Liver (tissue), 9 donors: ENCODE data around the gene CAMSAP2. TPM values are rescaled to one million over a fixed set of nuclear protein-coding genes. Genes with fewer than 3 reads are reported as not detected.

Experiments
- DNase-seq: peaks from one replicate; pipeline ENCODE4 v3.0.0-alpha.2; 2017; ENCODE audit warnings: low spot score
- H3K27ac ChIP-seq, 2 donors: one replicate each; pipeline ENCODE4 v1.7.0; 2013; ENCODE audit warnings: inconsistent platforms in 2 of 2, low read length in 2 of 2, control low read depth in 1 of 2, low read depth in 1 of 2, mild to moderate bottlenecking in 1 of 2
- H3K27me3 ChIP-seq, 4 donors: one replicate each; pipeline versions ENCODE4 v1.6.1 to v1.7.0; 2013; ENCODE audit warnings: low read length in 3 of 4, inconsistent platforms in 1 of 4, mild to moderate bottlenecking in 1 of 4, moderate library complexity in 1 of 4; ENCODE audit not compliant: control insufficient read depth in 4 of 4, insufficient read depth in 4 of 4
- H3K36me3 ChIP-seq, 4 donors: one replicate each; pipeline versions ENCODE4 v1.6.1 to v1.7.0; 2013; ENCODE audit warnings: low read length in 3 of 4, mild to moderate bottlenecking in 3 of 4, low read depth in 1 of 4, moderate library complexity in 1 of 4; ENCODE audit not compliant: control insufficient read depth in 4 of 4, insufficient read depth in 3 of 4
- H3K4me1 ChIP-seq, 4 donors: one replicate each; pipeline versions ENCODE4 v1.6.1 to v1.7.0; 2013; ENCODE audit warnings: low read length in 3 of 4, mild to moderate bottlenecking in 3 of 4, moderate library complexity in 1 of 4; ENCODE audit not compliant: control insufficient read depth in 4 of 4, insufficient read depth in 4 of 4
- H3K4me3 ChIP-seq, 3 donors: one replicate each; pipeline versions ENCODE4 v1.6.1 to v1.7.0; 2013; ENCODE audit warnings: low read length in 3 of 3, control low read depth in 1 of 3, low read depth in 1 of 3, mild to moderate bottlenecking in 1 of 3
- H3K9ac ChIP-seq, 2 donors: one replicate each; pipeline ENCODE4 v1.7.0; 2013; ENCODE audit warnings: low read length in 2 of 2, mild to moderate bottlenecking in 2 of 2, moderate library complexity in 2 of 2, control low read depth in 1 of 2, low read depth in 1 of 2
- H3K9me3 ChIP-seq, 4 donors: one replicate each; pipeline versions ENCODE4 v1.6.1 to v1.7.0; 2013; ENCODE audit warnings: low read length in 3 of 4; ENCODE audit not compliant: control insufficient read depth in 4 of 4
- EGR1 ChIP-seq, 2 donors: IDR thresholded peaks; 2 replicates each; pipeline ENCODE4 v1.6.1; 2016 to 2018; ENCODE audit warnings: antibody characterized with exemption in 2 of 2, low read depth in 2 of 2
- GABPA ChIP-seq, 2 donors: IDR thresholded peaks in 1 of 2; conservative IDR thresholded peaks in 1 of 2; 2 replicates each; pipeline ENCODE4 v1.6.1; 2016; ENCODE audit warnings: antibody characterized with exemption in 2 of 2, mild to moderate bottlenecking in 1 of 2, moderate library complexity in 1 of 2
- HNF4A ChIP-seq, 2 donors: conservative IDR thresholded peaks; 2 replicates each; pipeline ENCODE4 v1.6.1; 2016; ENCODE audit warnings: antibody characterized with exemption in 2 of 2, mild to moderate bottlenecking in 2 of 2
- HNF4G ChIP-seq: IDR thresholded peaks from 2 replicates; pipeline ENCODE4 v1.6.1; 2016; ENCODE audit warnings: antibody characterized with exemption
- JUND ChIP-seq, 2 donors: IDR thresholded peaks; 2 replicates each; pipeline ENCODE4 v1.6.1; 2016; ENCODE audit warnings: antibody characterized with exemption in 2 of 2
- NR2F2 ChIP-seq: IDR thresholded peaks from 2 replicates; pipeline ENCODE4 v1.6.1; 2016; ENCODE audit warnings: antibody characterized with exemption
- RAD21 ChIP-seq, 2 donors: IDR thresholded peaks; 2 replicates each; pipeline ENCODE4 v1.6.1; 2016; ENCODE audit warnings: antibody characterized with exemption in 2 of 2, mild to moderate bottlenecking in 2 of 2
- REST ChIP-seq: IDR thresholded peaks from 2 replicates; pipeline ENCODE4 v1.6.1; 2016; ENCODE audit warnings: antibody characterized with exemption, mild to moderate bottlenecking
- SP1 ChIP-seq: IDR thresholded peaks from 2 replicates; pipeline ENCODE4 v1.6.1; 2018; ENCODE audit warnings: antibody characterized with exemption, mild to moderate bottlenecking
- TAF1 ChIP-seq: conservative IDR thresholded peaks from 2 replicates; pipeline ENCODE4 v1.6.1; 2016; ENCODE audit warnings: antibody characterized with exemption, mild to moderate bottlenecking
- YY1 ChIP-seq: IDR thresholded peaks from 2 replicates; pipeline ENCODE4 v1.6.1; 2016; ENCODE audit warnings: antibody characterized with exemption, mild to moderate bottlenecking
- ZBTB33 ChIP-seq: IDR thresholded peaks from 2 replicates; pipeline ENCODE4 v1.6.1; 2016; ENCODE audit warnings: antibody characterized with exemption
- WGBS: extraction: QIAGEN DNeasy Blood & Tissue Kit; methylation state at CpG from one replicate; pipeline ENCODE4 v1.1.7; 2013; 5-methylcytosine and 5-hydroxymethylcytosine counted together
- polyA plus RNA-seq, 2 donors: library from polyadenylated mRNA; stranded (reverse) in 1 of 2; unstranded in 1 of 2; fragments of 200-250 nt in 1 of 2; fragments of >200 nt in 1 of 2; fragmentation: Nextera tagmentation in 1 of 2; extraction: Ambion mirVana in 1 of 2; gene quantifications; one replicate each; pipeline versions ENCODE4 v1.2.1 to v1.2.3, GENCODE V29; 2013 to 2015
- total RNA-seq, 2 donors: library from RNA; depleted of rRNA; stranded (reverse); fragments of >200 nt; gene quantifications; one replicate each; pipeline ENCODE4 v1.2.3, GENCODE V29; 2014
- TF ChIP-seq, protein P1 (sequence below): fragments of 150-350 bp; IDR thresholded peaks from 2 replicates; pipeline ENCODE4 v1.5.1; 2017; ENCODE audit warnings: improper control_type of control experiment, low read depth, low read length; ENCODE audit not compliant: missing input control
- donor health status: healthy.
- donor health status: healthy.
- donor health status: healthy.
- donor health status: healthy.
- donor health status: healthy.

The CAMSAP2 gene
- total and polyA plus RNA-seq, 4 donors = 1.9 to 8.6 (median 3.5) TPM

DNA sequence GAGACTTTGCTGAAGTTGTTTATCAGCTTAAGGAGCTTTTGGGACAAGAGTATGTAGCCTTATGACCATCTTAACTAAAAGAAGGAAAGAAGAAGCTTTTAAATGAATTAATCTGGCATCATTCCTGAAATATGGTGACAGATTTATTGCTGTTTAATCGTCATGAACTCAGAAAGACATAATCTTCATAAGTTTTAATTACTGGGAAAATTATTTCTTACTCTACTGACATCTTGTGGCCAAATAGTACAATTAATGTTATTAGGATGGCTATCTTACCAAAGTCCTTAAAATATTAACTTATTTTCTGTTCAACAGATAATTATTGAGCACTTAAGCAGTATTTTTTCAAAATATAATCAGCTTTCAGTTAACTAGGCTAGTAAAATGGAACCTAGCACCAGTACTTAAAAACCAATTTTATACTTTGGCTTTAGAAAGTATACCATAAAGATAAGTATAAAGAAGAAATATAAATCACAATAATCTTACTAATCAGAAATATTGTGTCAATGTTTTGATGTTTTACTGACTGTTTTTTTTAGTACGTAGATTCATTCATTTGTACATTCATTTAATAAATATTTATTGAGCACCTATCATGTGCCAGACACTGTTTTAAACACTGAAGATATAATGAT, 99.4 kb downstream of the CAMSAP2 start:
- no peaks in the 10 kb centered on the region for H3K4me1 ChIP-seq
- no peak overlapping the region for H3K4me3 ChIP-seq
- H3K36me3 ChIP-seq = peaks cover 0 to 2% (median 0%) of the 10 kb centered on the region in 4 donors
- WGBS = 43% methylated on average over 2 of the region's 2 CpGs
- H3K9me3 ChIP-seq = no peaks in the 10 kb centered on the region
- DNase-seq = no peak
- TF ChIP-seq RAD21 (IDR thresholded peaks at IDR 0.05) (peak; percentile 59 to 67), GABPA (IDR thresholded peaks at IDR 0.05 in 1 of 2, conservative IDR thresholded peaks at IDR 0.05 in 1 of 2) (no peak)
- TF ChIP-seq, protein P1, sequence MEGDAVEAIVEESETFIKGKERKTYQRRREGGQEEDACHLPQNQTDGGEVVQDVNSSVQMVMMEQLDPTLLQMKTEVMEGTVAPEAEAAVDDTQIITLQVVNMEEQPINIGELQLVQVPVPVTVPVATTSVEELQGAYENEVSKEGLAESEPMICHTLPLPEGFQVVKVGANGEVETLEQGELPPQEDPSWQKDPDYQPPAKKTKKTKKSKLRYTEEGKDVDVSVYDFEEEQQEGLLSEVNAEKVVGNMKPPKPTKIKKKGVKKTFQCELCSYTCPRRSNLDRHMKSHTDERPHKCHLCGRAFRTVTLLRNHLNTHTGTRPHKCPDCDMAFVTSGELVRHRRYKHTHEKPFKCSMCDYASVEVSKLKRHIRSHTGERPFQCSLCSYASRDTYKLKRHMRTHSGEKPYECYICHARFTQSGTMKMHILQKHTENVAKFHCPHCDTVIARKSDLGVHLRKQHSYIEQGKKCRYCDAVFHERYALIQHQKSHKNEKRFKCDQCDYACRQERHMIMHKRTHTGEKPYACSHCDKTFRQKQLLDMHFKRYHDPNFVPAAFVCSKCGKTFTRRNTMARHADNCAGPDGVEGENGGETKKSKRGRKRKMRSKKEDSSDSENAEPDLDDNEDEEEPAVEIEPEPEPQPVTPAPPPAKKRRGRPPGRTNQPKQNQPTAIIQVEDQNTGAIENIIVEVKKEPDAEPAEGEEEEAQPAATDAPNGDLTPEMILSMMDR = peak; percentile 37
- H3K9ac ChIP-seq = no peak overlapping the region
- H3K27me3 ChIP-seq = no peaks in the 10 kb centered on the region
- no peak overlapping the region for H3K27ac ChIP-seq

GRCh38 chr1:200838676-200839445, 100.2 kb downstream of the CAMSAP2 start:
- TF ChIP-seq TAF1 (no peak), NR2F2 (no peak), JUND (IDR thresholded peaks at IDR 0.05) (no peak), HNF4G (no peak), SP1 (no peak), HNF4A (conservative IDR thresholded peaks at IDR 0.05) (no peak), GABPA (IDR thresholded peaks at IDR 0.05 in 1 of 2, conservative IDR thresholded peaks at IDR 0.05 in 1 of 2) (no peak), EGR1 (IDR thresholded peaks at IDR 0.05; ENCODE audit: low read depth in 2 of 2) (no peak), ZBTB33 (no peak), YY1 (no peak), REST (no peak)
- H3K27me3 ChIP-seq = no peaks in the 10 kb centered on the region
- no peak overlapping the region for H3K27ac ChIP-seq
- H3K9ac ChIP-seq = no peak overlapping the region
- no peaks in the 10 kb centered on the region for H3K36me3 ChIP-seq
- WGBS = 89% methylated on average over 3 of the region's 3 CpGs
- DNase-seq = no peak
- no peak overlapping the region for H3K4me3 ChIP-seq
- no peaks in the 10 kb centered on the region for H3K4me1 ChIP-seq
- no peaks in the 10 kb centered on the region for H3K9me3 ChIP-seq
